Measurements from ENCODE around the gene ARHGAP6. TPM values are rescaled to one million over a fixed set of nuclear protein-coding genes. Genes with fewer than 3 reads are reported as not detected.
A peak's percentile ranks its signal among the peaks of the same experiment; 100 is the strongest.

The ARHGAP6 gene
- polyA plus RNA-seq, 1 experiment, result 1.3 TPM

- DNase-seq (ENCODE audit: low read depth), result no peak
- Histone ChIP-seq H3K27me3 (ENCODE audit: control insufficient read depth, insufficient read depth, low read length) (no peaks in the 10 kb centered on the region), H3K36me3 (ENCODE audit: control insufficient read depth, insufficient read depth, low read length) (no peaks in the 10 kb centered on the region), H3K4me3 (ENCODE audit: low read depth, low read length) (no peak overlapping the region)
- TF ChIP-seq, protein P1, sequence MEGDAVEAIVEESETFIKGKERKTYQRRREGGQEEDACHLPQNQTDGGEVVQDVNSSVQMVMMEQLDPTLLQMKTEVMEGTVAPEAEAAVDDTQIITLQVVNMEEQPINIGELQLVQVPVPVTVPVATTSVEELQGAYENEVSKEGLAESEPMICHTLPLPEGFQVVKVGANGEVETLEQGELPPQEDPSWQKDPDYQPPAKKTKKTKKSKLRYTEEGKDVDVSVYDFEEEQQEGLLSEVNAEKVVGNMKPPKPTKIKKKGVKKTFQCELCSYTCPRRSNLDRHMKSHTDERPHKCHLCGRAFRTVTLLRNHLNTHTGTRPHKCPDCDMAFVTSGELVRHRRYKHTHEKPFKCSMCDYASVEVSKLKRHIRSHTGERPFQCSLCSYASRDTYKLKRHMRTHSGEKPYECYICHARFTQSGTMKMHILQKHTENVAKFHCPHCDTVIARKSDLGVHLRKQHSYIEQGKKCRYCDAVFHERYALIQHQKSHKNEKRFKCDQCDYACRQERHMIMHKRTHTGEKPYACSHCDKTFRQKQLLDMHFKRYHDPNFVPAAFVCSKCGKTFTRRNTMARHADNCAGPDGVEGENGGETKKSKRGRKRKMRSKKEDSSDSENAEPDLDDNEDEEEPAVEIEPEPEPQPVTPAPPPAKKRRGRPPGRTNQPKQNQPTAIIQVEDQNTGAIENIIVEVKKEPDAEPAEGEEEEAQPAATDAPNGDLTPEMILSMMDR (IDR thresholded peaks at IDR 0.05; ENCODE audit: insufficient read depth, low read depth, low read length), result no peak
- ChIA-PET CTCF (no interaction called here), POLR2A (no interaction called here)
These were observed 203.1 kb downstream of the ARHGAP6 start for GRCh38 chrX:11462648-11463047.

- ChIA-PET CTCF (no interaction called here), POLR2A (no interaction called here)
- DNase-seq (ENCODE audit: low read depth), result no peak
- H3K27me3 ChIP-seq (ENCODE audit: control insufficient read depth, insufficient read depth, low read length), result no peaks in the 10 kb centered on the region
- no peaks in the 10 kb centered on the region for H3K36me3 ChIP-seq (ENCODE audit: control insufficient read depth, insufficient read depth, low read length)
- TF ChIP-seq, protein P1 (IDR thresholded peaks at IDR 0.05; ENCODE audit: insufficient read depth, low read depth, low read length), result no peak
- H3K4me3 ChIP-seq (ENCODE audit: low read depth, low read length), result no peak overlapping the region
These were observed 203.6 kb downstream of the ARHGAP6 start for GRCh38 chrX:11462136-11462535.

DNA sequence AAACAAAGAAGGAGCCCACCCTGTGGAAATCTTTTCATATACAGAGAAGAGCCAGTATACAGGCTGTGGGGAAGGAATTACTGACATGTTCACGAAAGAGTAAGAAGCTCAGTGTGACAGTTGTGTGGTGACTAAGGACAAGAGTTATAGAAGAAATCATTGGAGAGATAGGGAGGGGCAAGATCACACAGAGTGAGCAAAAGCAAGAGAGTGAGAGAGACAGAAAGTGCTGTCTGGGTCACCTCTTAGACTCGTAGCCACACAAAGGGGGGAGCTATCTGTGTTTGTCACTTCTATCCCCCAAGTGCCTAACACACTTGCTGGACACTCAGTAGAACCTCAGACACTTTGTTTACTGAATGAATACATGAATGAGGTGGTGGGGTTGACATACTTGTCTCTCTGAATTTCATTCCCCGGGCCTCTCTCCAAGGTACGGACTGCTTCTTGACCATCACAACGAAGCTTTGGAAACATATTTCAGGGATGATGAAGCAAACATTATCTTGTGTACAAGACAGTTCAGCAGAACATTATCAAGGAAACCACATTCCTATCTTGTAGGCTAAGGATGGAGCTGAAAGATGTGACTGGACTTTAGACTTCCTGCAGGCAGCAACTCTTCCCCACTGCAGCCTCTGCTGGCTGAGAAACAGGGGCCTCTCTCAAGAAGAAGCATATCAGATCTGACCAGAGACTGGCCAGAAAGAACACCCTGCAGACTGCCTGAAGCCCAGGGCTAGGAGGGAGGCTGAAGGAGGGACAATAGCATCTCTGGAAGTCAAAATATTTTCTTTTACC lies 204.3 kb downstream of the ARHGAP6 start:
- CTCF ChIA-PET, result interaction anchor here (0.6 kb wide), 1 partner anchor 1391 kb away, joined by 3 read pairs; no protein-coding TSS in a partner anchor
- POLR2A ChIA-PET, result no interaction called here
- DNase-seq (ENCODE audit: low read depth), result no peak
- no peaks in the 10 kb centered on the region for H3K27me3 ChIP-seq (ENCODE audit: control insufficient read depth, insufficient read depth, low read length)
- no peak overlapping the region for H3K4me3 ChIP-seq (ENCODE audit: low read depth, low read length)
- no peaks in the 10 kb centered on the region for H3K36me3 ChIP-seq (ENCODE audit: control insufficient read depth, insufficient read depth, low read length)
- TF ChIP-seq, protein P1 (IDR thresholded peaks at IDR 0.05; ENCODE audit: insufficient read depth, low read depth, low read length), result 0 out of 2 replicates have a peak, but pooled peaks have one; percentile 4

- TF ChIP-seq, protein P1 (IDR thresholded peaks at IDR 0.05; ENCODE audit: insufficient read depth, low read depth, low read length), result no peak
- no peak for DNase-seq (ENCODE audit: low read depth)
- POLR2A ChIA-PET, result no interaction called here
- no peaks in the 10 kb centered on the region for H3K36me3 ChIP-seq (ENCODE audit: control insufficient read depth, insufficient read depth, low read length)
- CTCF ChIA-PET, result interaction anchor here (0.6 kb wide), 1 partner anchor 1392 kb away, joined by 3 read pairs; no protein-coding TSS in a partner anchor
- no peak overlapping the region for H3K4me3 ChIP-seq (ENCODE audit: low read depth, low read length)
- H3K27me3 ChIP-seq (ENCODE audit: control insufficient read depth, insufficient read depth, low read length), result no peaks in the 10 kb centered on the region
These were observed 205.4 kb downstream of the ARHGAP6 start for GRCh38 chrX:11460347-11460746.

- CTCF ChIA-PET, result interaction anchor here (0.6 to 1.3 kb wide), 2 partner anchors 31 to 1268 kb away, joined by 3 read pairs; no protein-coding TSS in a partner anchor
- Histone ChIP-seq H3K4me3 (ENCODE audit: low read depth, low read length) (no peak overlapping the region), H3K36me3 (ENCODE audit: control insufficient read depth, insufficient read depth, low read length) (no peaks in the 10 kb centered on the region), H3K27me3 (ENCODE audit: control insufficient read depth, insufficient read depth, low read length) (no peaks in the 10 kb centered on the region)
- DNase-seq (ENCODE audit: low read depth), result no peak
- TF ChIP-seq, protein P1 (IDR thresholded peaks at IDR 0.05; ENCODE audit: insufficient read depth, low read depth, low read length), result no peak
- POLR2A ChIA-PET, result no interaction called here
These were observed 207.6 kb downstream of the ARHGAP6 start for GRCh38 chrX:11458170-11458569.

All from BJ (cell line).